SU-DHL-6 (cell line): Measurements from ENCODE around the gene C11orf54.

Experiments
- CTCF ChIP-seq: fragments of 200-600 bp; sonication (generic); IDR thresholded peaks from one replicate; pipeline ENCODE4 v1.5.1; 2017; ENCODE audit warnings: antibody characterized with exemption, mild to moderate bottlenecking, low read length, moderate library complexity; ENCODE audit not compliant: insufficient read depth, poor library complexity, severe bottlenecking
- EZH2phosphoT487 ChIP-seq: fragments of 200-600 bp; sonication (generic), shearing (Covaris generic); conservative IDR thresholded peaks from 2 replicates; pipeline ENCODE4 v1.6.1; 2018; ENCODE audit warnings: mild to moderate bottlenecking, antibody characterized with exemption, low read length, moderate library complexity, mixed read lengths

DNA sequence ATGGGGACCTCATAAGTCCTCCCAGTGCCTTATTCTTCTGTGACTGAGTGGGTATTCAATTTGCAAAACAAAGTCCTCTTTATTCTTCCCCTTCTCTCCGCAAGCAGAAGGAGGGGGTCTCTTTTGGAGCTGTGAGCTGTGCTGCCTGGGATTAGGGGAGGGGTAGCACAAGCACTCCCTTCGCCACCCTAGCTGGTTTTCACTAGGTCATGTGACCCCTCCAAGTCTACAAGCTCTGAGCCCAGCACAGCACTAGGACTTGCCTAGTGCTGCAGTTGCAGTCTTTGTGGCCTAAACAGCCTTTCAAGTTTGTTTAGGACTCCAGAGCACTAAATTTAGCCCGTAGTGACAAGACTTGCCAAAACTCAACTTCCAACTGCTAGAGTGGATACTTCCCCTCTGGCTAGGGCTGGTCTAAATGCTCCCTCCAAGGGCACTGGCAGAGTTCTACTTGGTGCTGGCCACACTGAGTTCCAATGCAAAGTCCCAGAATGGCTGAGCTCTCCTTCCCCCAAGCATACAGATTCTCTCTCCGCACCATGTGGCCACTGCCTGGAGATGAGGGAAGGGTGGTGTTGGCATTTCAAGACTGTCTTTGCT lies 25.6 kb upstream of the C11orf54 start:
- TF ChIP-seq CTCF: no peak
- no peak for TF ChIP-seq EZH2phosphoT487
